GM19397 (cell line): Measurements from ENCODE around the gene MAD1L1.
"Not testable (repeated sequence)": the region's sequence is repeated elsewhere in the genome, so short reads cannot be mapped to it uniquely, and the experiment has no call there.

ENCODE experiments used
- ATAC-seq: cut with Tn5 transposase; IDR thresholded peaks from one replicate; pipeline ENCODE4 v1.9.1; 2021; ENCODE audit warnings: mild to moderate bottlenecking, moderate library complexity; ENCODE audit not compliant: unreplicated experiment

The MAD1L1 gene

DNA sequence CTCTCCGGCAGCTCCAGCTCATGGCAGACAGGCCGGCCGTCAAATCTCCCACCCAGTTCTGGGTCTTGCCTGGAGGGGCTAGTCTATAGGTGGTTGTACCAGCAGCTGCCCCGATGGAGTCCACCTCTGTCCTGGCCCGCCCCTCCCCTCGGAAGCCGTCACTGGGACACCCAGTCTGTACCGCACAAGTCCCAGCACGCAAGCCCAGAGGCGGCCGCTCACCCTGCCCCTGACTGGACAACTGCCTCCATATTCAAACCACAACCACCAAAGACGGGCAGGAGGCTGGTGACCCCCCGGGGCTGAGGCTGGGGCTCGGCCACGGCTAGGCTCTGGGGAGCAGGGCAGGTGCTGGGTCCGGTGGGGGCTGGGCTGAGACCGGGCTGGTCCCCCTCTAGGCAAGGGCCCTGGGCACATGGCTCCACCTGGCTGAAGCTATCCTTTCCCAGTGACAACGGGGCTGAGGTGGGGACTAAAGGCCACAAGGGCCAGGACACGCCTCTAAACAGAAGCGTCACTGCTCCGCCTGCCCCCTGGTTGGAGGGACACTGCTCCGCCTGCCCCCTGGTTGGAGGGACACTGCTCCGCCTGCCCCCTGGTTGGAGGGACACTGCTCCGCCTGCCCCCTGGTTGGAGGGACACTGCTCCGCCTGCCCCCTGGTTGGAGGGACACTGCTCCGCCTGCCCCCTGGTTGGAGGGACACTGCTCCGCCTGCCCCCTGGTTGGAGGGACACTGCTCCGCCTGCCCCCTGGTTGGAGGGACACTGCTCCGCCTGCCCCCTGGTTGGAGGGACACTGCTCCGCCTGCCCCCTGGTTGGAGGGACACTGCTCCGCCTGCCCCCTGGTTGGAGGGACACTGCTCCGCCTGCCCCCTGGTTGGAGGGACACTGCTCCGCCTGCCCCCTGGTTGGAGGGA lies 371.6 kb downstream of the MAD1L1 start:
- ATAC-seq = not testable (repeated sequence)

DNA sequence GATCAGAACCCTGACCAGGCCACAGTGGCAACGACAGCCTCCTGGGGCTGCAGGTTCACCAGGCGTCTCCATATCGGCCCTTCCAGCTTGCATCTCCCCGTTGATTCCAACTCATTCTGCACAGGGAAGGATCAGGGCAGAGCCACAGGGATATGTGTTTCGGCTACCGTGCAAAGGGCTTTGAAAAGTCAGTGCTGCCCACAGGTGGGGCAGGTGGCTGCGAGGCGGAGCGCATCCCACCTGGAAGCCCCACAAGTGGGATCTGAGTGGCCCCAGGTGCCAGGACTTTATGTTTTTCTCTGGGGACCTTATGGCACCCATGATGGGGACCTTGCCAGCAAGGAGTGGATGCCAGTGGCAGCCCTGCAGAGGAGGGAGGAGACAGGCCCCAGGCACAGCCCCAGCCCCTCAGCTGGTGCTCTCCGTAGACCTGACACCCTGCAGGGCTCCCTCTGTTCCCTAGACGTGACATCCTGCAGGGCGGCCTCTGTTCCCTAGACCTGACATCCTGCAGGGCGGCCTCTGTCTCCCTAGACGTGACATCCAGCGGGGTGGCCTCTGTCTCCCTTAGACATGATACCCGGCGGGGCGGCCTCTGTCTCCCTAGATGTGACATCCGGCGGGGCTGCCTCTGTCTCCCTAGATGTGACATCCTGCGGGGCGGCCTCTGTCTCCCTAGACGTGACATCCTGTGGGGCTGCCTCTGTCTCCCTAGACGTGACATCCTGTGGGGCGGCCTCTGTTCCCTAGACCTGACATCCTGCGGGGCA lies 373.3 kb downstream of the MAD1L1 start:
- ATAC-seq = no peak

DNA sequence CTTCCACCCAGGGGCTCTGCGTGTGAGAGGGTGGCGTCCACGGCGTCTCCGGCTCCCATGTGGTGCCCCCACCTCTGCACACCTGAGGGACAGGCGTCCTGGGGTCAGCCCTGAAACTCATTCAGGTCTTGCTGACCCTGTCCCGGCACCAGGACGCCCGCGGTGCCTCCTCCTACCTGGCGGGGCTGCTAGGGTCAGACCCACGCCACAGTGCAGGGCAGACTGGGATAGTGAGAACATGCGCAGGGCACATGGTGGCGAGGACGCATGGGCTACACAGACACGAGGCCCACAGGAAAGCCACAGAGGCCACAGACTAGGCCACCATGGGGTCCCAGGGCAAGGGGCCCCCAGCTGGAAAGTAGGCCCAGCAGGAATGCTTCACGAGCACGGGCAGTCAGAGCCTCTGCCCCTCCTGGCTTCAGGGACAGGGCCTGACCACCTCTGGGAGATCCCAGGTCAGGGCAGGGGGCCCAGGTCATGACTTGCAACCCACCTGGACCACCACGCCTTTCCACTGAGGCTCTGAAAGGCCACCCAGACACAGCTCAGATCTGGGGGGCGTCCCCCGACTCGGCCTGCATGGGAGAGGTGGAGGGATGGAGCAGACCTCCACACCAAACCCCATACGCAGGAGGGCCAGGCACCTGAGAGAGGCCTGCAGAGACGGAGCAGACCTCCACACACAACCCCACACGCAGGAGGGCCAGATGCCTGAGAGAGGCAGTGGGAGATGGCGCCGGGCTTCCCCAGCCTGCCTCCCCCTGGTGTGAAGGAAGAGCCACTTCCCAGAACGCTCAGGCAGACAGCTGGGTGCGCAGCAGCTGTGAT lies 374.1 kb downstream of the MAD1L1 start:
- ATAC-seq = no peak

DNA sequence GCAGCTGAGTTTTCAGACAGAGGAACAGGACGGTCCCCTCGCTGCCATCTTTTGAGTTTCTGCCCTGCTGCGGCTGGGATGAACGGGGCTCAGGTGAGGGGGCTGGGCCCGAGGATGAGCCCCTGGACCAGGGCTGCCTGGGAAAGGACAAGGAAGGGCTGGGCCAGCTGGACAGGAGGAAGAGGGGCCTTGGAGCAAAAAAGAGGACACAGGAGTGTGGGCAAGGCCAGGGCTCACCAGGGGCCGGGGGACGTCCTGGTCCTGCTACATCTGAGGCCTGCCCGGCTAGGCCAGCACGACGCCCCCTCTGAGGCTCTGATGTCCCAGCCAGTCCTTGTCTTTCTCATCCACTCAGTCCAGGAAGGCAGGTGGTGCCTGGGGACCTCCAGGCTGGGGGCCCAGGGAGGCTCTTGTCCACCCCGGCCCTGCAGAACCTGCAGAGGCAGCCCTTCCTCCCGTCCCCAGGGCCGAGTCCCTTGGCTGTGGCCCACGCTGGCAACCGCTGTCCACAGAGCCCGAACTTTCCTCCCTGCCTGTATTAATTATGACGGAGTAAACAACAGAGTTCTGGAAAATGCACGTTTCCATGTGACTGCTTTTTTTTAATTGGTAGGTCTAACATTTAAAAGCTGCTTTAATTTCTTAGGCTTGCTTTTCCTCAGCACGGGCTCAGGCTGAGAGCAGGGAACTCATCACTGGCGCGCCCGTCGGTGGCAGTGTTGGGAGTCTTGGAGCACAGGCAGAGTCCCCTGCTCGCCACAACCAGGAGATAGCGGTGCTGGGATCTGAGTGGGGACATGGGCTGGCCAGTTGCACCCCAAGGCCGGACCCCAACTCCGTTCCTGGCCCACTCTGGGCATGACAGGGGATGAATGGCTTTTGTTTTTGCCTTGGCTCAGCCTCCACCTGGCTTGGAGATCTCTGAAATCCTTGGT lies 375.0 kb downstream of the MAD1L1 start:
- ATAC-seq = no peak

DNA sequence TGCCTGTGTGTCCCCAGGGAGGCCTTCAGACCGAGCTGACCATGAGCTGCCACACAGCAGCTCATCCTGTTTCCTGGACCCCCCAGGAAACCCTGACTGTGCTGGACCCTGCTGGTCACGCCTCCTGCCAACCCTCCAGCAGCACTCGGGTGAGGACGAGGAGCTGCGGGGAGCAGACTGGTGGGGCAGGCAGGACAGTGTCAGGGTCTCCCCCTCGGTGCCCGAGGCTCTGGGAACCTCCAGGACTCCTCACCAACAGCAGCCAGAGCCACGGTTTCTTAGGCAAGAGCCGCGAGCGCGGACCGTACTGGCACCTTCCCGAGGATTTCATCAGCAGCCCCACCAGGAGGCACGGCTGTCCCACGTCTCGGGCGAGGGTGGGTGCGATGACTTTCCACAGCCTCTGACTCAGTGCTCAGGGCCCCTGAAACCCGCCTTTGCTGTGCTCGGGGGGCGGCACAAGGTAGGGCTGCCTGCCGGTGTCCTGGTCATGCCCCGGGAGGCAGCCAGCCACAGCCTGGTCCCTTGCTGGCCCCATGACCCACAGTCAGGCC lies 375.8 kb downstream of the MAD1L1 start:
- no peak for ATAC-seq

DNA sequence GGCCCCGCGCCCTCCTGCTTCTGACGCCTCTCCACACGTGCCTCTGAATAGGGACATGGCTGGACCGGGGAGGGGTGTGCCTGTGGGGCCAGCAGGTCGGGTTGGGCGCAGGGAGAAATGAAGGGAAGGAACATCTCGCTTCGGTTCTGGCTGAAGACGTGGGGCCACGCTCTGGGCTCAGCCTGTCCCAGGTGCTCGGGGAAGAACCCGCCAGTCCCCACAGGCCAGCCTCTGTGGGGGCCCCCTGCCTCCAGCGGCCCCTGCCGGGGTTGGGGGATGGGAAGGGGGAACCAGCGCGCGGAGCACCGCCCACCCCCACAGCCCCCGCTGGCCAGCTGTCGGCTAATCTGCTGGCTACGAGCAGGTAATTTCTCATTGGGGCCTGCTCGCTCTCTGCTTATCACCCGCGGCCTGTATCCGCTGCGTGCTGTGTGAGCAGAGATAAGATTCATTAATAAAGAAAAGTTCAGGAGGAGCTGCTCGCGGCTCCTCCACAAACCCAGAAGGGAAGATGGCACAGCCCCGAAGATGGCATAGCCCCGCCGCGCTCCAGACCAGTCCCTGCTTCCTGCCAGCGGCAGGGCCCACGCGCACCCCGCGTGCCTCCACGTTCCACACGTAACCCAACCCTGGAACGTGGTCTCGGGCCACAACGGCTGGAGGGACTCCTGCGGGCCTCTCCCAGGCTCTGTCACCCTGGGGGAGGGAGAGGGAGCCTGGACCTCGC lies 376.4 kb downstream of the MAD1L1 start:
- ATAC-seq = no peak

DNA sequence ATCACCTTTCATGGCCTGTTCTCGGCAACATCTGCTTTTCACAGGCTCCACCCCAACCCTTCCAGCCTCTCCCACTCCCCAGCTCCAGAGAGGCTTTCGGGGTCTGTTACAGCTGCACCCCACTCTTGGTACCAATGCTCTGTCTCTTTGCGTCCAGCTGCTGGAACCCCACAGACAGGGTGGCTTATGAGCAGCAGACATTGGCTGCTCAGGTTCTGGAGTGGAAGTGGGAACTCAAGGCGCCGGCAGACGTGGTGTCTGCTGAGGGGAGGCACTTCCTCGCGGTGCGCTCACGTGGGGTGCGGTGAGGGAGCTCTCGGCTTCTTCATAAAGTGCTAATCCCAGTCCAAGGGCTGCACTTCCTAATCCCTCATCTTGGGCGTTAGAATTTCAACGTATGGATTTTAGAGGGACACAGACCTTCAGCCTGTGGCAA lies 377.0 kb downstream of the MAD1L1 start:
- no peak for ATAC-seq

DNA sequence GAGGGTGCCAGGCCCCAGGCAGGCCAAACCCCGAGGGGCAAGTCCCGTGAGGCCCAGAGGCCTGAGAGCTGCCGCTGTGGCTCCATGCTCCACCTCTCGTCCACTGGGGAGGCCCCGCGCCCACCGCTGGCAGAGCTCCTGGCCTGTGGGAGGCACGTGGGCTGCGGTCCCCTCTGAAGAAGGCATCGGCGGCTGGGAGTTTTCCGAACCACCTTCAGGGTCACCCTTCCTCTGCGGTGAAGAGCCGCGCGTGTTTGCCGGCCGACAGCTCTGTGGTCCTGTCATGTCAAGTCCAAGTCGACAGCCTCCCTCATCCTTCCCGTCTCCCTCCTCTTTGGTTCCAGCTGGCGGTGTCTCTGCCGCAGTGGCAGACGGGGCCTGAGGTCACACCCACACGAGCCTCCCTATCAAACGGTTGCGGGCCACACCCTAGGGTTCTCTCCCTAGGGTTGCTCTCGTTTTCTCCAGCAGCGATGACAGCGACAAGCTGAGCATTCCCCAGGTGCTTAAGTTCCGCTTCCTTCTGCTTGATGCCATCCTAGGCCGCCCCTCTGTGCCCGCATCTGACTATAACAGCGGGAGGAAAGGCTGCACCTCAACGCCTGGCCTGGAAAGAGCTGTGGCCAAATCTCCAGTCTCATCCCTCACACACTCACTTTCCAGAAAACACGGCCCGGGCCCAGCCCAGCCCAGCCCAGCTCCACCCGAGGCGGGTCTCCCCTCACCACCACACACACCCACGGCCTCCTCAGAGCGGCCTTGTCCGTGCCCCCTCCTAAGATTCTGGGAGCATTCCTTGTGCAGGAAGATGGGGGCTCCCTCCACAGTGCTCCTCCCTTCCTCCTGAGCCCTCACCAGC lies 377.6 kb downstream of the MAD1L1 start:
- ATAC-seq = no peak

DNA sequence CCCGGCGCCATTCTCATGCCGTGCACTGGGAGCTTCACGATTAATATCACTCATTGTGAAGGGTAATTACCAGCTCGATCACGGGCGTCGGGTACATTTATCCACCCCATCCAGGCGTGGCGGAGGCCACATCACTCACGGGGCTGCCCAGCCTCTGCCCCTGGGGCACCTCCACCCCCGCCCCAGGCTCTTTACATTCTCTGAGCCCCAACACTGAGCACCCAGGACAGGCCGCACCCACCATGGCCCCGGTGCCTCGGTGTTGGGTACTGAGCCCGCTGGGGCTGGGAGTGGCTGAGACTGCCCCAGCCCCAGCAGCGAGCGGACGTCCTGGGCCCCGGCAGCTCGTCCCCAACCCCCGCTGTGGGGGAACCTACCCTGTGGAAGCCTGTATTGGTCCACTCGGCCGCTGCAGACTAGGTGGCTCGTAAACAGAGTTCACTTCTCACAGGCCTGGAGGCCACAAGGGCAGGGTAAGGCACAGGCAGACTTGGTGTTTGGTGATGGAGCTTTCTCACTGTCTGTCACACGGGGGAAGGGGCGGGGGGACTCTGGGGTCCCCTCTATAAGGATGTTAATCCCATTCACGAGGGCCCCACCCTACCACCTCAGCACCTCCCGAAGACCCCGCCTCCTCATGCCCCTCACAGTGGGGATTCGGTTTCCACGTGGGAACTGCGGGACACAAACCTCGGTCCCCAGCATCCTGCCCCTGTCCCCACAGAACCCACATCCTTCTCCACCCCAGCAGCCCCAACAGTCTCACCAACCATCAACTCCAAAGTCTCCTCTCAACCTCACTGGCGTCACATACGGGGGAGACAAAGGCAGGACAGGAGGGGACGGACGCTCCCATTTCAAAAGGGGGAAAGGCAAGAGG lies 378.5 kb downstream of the MAD1L1 start:
- no peak for ATAC-seq

DNA sequence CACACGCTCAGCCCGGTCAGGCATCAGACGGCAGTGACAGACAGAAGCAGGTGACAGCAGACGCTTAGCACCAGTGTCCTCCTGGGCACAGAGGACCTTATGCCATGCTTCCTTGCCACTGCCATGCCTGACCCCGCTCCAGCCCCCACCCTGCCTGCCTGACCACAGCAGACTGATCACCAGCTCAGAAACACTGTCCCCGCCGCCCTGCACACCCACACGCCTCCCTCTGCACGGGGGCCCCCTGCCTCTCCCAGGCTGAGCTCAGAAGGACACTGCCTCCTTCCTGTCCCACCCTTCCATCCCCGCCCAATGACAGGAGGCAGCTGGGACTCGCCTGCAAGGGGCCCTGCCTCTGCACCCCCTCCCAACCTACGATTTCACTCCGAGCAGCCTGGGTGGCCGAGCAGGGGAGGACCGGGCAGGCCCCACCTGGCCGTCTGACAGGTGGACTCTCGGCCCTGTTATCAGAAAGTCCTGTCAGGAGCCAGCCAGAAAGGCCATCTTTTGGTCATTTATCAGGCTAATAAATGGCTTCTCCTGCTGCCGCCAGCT lies 379.2 kb downstream of the MAD1L1 start:
- no peak for ATAC-seq

DNA sequence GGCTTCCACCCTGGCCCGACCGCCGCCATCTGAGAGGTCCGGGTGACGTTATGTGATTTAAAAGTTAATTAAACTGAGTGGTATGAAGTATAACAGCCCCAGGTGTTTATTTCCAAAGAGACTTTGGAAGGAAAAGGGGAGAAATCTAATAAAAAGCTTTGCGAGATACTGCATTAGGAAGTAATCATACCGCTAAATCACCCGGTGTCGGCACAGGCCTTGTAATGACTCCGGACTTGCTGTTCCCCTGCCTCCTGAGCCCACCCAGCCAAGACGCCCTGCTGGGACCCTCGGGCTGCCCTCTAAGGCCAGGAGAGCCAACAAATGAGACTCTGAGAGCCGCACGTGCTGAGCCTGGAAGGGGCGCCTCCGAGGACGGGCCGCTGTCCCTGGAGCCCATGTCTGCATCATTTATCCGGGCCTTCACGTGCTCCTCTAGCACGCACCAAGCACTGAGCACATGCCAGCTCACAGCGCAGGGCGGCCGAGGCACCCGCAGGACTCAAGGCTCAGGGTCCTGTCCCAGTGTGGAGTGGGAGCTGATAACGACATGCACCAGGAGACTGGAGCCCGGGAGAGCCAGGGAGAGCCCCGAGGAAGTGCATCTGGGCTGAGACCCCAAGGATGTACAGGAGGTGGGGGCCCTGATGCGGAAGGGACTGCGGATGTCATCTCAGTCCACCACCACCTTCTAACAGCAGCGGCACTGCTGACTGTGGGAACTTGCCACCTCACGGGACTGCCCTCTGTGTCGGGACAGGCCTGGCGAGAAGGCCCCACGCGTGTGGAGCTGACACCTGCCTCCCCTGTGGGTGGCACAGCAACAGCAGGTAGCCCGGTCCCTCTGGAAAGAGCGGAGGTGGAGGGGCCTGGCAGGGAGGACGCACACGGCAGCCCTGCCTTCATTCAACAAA lies 380.0 kb downstream of the MAD1L1 start:
- no peak for ATAC-seq

DNA sequence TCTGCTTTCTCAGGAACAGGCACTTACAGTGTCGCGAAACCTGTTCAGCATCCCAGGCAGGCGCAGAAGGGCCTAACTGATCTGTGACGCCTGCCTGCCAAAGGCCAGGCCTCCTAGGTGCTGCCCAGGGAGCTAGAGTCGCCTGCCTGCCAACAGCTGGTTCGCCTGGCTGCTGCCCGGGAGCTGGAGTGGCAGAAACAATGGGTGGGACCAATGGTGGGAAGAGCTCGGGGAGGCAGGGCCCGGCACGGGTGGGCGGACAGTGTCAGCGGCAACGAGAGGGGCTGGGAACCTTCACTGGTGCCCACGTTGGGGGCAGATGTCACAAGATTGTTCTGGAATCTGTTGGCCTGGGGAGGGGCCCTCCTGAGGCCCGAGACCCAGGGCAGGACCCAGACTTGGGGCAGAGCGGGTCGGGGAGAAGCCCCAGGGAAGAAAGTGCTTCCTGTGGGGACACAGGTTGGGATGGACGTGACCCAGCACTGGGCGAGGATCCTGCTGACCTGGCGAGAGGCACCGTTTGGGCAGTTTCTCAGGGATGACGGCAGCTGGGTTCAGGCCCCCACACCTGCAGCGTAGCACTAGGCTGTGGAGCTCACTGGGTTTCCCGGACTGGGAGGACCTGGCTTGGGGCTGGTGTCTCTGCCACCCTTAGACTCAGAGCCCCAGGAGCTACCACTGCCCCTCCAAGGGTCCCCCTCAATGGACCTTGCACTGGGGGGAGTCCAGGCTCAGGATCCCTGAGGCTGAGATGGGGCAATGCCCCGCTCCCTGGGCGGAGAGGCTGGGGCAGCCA lies 380.8 kb downstream of the MAD1L1 start:
- no peak for ATAC-seq

DNA sequence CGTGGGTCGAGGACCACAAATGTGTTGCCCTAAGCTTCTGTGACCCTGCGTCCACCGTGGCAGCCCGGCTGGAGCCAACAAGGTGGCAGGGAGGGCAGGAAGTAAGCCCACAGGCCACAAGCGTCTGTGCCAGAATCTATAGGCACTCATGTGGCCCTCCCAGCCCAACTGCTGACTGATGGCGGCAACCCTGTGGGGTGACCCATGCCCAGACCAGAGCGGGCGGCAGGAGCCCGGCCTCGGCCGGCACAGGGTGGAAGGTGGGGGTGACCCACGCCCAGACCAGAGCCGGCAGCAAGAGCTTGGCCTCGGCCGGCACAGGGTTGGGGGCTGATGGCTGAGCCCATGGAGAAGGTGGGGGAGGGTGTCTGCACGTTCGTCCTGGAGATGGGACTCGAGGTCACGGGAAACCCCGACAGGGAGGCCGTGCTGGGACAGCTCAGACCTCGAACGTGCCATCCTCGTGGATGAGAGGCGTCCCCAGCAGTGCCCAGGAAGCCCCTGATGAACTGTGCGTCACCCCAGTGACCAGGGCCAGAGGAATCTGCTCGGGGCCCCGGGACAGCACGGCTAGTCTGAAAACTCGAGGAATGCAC lies 381.7 kb downstream of the MAD1L1 start:
- ATAC-seq = no peak

DNA sequence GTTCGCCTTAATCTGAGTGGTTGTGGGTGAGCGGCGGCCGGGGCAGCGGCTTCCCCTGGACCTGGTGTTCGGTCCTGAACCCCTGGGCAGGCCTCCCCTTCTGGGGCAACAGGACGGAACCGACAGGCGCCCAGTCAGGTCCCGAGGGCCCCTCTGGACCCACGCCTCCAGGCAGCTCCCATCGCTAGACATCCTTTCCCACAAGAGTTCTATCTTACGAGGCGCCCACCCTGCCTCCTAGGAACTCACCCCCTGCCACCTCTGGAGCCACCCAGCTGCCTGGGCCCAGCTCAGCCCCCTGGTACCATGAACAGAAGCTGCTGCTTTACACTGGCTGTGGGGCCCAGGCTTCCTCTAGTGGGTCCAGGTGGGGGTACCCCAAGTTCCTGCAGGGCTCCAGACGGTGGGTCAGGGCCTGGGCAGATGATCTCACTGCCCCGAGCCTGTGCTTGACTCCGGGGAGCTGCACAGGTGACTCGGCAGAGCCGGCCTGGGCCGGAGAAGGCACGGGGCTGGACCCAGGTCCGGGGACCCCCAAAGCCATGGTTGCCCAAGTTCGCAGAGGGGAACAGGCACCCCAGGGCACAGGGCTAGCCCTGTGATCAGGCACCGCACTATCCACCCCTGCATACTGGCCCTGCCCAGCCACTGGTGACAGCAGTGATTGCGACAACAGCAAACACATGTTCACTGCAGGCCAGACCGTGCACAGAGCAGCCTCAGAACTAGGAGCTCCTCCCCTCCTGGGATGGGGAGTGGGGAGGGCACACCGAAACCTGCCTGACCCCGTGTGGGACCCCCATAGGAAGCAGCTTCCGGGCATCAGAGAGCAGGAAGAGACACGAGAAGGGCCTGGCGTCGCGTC lies 382.4 kb downstream of the MAD1L1 start:
- ATAC-seq = no peak
